Glutamatergic neuron (in vitro differentiated cells): ENCODE measurements around the gene PPRC1. TPM values are rescaled to one million over a fixed set of nuclear protein-coding genes. Genes with fewer than 3 reads are reported as not detected.

Experiments used
- DNase-seq: peaks from one replicate; pipeline ENCODE4 v3.0.0; 2022
- H3K27ac Mint-ChIP-seq: one replicate; pipeline ENCODE4 v1.8.0; 2020; ENCODE audit warnings: mild to moderate bottlenecking, mixed read lengths, inconsistent platforms; ENCODE audit not compliant: unreplicated experiment
- H3K27me3 Mint-ChIP-seq: one replicate; pipeline ENCODE4 v1.8.0; 2020; ENCODE audit warnings: mild to moderate bottlenecking, moderate library complexity, mixed read lengths, inconsistent platforms; ENCODE audit not compliant: unreplicated experiment
- H3K36me3 Mint-ChIP-seq: one replicate; pipeline ENCODE4 v1.8.0; 2020; ENCODE audit warnings: mild to moderate bottlenecking, mixed read lengths, inconsistent platforms; ENCODE audit not compliant: unreplicated experiment
- H3K4me1 Mint-ChIP-seq: one replicate; pipeline ENCODE4 v1.8.0; 2020; ENCODE audit warnings: mild to moderate bottlenecking, low read depth, mixed read lengths, inconsistent platforms; ENCODE audit not compliant: unreplicated experiment
- H3K4me3 Mint-ChIP-seq: one replicate; pipeline ENCODE4 v1.8.0; 2020; ENCODE audit warnings: mild to moderate bottlenecking, mixed read lengths, inconsistent platforms; ENCODE audit not compliant: unreplicated experiment
- H3K9me3 Mint-ChIP-seq: one replicate; pipeline ENCODE4 v1.8.0; 2020; ENCODE audit warnings: mild to moderate bottlenecking, moderate library complexity, mixed read lengths, inconsistent platforms; ENCODE audit not compliant: unreplicated experiment
- CTCF ChIP-seq: fragments of 200-600 bp; sonication (generic); IDR thresholded peaks from one replicate; pipeline ENCODE4 v1.5.0; 2021; ENCODE audit not compliant: partially characterized antibody, unreplicated experiment
- total RNA-seq: library from RNA; stranded (reverse); fragmentation: NEBNext Ultra II Directional; extraction: Animal tissue kit (Norgen Biotek cat#: 25700); gene quantifications from one replicate; pipeline ENCODE4 v1.2.1, GENCODE V29; 2021; ENCODE audit not compliant: unreplicated experiment

The PPRC1 gene
- total RNA-seq, 1 donor from 2014 or later: 21.6 TPM

GRCh38 chr10:102146971-102147428, 14.2 kb downstream of the PPRC1 start:
- Mint-ChIP-seq H3K27me3 (peaks cover 5% of the 10 kb centered on the region), H3K9me3 (peaks cover 2% of the 10 kb centered on the region), H3K27ac (no peak overlapping the region), H3K36me3 (no peaks in the 10 kb centered on the region), H3K4me1 (peaks cover 5% of the 10 kb centered on the region), H3K4me3 (no peak overlapping the region)
- TF ChIP-seq CTCF: no peak
- no peak for DNase-seq

- Mint-ChIP-seq H3K36me3 (no peaks in the 10 kb centered on the region), H3K4me3 (no peak overlapping the region), H3K9me3 (peaks cover 2% of the 10 kb centered on the region), H3K27me3 (peaks cover 5% of the 10 kb centered on the region), H3K27ac (no peak overlapping the region), H3K4me1 (peaks cover 5% of the 10 kb centered on the region)
- no peak for TF ChIP-seq CTCF
- DNase-seq: no peak
Observed at GRCh38 chr10:102147561-102147960, 14.7 kb downstream of the PPRC1 start.

GRCh38 chr10:102148275-102148674, 15.4 kb downstream of the PPRC1 start:
- no peak overlapping the region for H3K4me3 Mint-ChIP-seq
- H3K4me1 Mint-ChIP-seq: peaks cover 11% of the 10 kb centered on the region
- DNase-seq: no peak
- H3K27me3 Mint-ChIP-seq: no peaks in the 10 kb centered on the region
- H3K9me3 Mint-ChIP-seq: peaks cover 3% of the 10 kb centered on the region
- TF ChIP-seq CTCF: no peak
- no peak overlapping the region for H3K27ac Mint-ChIP-seq
- H3K36me3 Mint-ChIP-seq: no peaks in the 10 kb centered on the region

- peaks cover 12% of the 10 kb centered on the region for H3K4me1 Mint-ChIP-seq
- H3K9me3 Mint-ChIP-seq: peaks cover 3% of the 10 kb centered on the region
- H3K27me3 Mint-ChIP-seq: no peaks in the 10 kb centered on the region
- no peak for TF ChIP-seq CTCF
- no peaks in the 10 kb centered on the region for H3K36me3 Mint-ChIP-seq
- peak overlapping the region; percentile 98 for H3K4me3 Mint-ChIP-seq
- DNase-seq: no peak
- peak overlapping the region; percentile 80 for H3K27ac Mint-ChIP-seq
Observed at GRCh38 chr10:102150970-102151773, 18.3 kb downstream of the PPRC1 start.
